Stimulated activated CD4-positive, alpha-beta T cell treated with anti-CD3 and anti-CD28 coated beads, Interleukin-4, amount 100 ng/mL, for 4 hours (primary cell): ENCODE measurements around the gene PDCD2.
"Not testable (repeated sequence)": the region's sequence is repeated elsewhere in the genome, so short reads cannot be mapped to it uniquely, and the experiment has no call there.

Experiments
- DNase-seq, 2 experiments: peaks; one replicate each; pipeline ENCODE4 v3.0.0-alpha.2; 2020

Gene PDCD2

DNA sequence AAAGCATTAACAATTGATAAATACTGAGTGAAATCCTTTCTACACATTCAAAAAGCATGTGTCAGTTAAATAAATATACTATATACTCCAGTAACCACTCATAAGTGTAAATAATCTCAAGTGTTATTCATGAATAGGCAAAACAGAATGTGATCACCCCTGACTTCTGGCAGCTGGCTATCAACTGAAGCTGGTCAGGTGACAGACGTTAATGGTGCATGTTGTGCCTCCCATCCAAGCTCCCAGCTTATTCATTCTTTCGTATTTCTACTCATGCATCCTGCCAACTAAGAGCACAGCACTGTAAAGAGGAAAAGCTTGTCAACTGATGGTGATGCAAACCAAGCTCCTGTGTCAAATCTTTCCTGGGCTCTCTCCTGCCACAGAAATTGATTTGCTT, 39.0 kb downstream of the PDCD2 start:
- no peak for DNase-seq

DNA sequence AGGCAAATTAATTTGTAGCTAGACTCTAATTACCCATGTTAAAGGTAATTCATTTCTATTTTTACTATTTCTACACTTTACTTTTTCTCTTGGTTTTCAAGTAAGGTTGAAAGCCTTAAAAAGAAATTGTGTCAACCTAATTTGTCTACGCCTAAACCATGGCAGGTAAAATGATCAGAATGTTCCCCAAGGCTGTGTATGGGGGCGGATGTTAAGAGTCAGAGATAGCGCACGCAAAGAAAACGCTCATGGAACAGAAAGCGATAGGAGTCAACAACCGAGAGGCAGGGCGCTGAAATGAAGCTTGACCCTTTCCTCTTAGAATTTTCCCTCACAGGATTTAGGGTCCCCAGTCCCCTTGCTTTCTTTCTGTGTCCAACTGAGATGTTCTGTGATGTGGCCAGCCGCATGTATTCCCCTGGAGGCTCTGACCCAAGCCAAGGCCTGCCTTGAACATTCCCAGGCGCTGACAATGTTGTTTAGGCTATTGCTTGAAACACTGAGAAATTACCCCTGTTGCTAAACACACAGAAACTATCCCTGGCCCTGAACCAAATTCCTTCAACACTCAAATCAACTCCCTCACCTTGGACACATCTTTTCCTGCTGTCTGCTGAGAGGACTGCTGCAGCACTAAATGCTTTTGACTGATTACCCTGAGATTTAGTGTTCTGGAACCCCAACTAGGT, 42.3 kb downstream of the PDCD2 start:
- no peak for DNase-seq

DNA sequence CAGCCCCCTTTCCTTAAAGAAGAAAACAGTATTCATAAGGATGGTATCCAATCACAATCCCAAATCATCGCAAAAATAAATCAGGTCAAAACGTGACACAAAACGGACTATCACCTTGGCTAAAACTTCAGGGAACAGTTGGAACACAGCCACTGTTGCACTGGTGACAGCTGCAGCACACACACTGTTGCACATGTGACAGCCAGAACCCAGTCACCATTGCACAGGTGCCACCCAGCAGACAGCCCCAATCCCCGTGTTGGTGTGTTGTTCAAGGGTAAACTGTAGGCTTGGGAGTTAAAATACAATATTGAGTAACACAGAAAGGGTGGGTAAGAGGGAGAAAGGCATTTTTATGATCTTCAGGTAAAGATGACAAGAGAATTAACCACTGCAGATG, 47.1 kb downstream of the PDCD2 start:
- no peak for DNase-seq

DNA sequence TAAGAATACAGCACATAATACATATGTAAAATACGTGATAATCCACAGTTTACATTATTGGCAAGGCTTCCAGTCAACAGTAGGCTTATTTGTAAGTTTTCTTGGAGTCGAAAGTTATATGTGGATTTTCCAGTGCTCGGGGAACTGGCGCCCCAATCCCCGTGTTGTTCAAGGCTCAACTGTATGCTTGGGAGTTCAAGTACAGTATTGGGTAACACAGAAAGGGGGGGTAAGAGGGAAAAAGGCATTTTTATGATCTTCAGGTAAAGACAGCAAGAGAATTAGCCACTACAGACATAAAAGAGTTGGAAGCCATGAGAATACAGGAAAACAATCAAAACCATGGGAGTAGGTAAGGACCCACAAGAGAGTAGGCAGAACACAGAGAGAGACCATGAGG, 47.8 kb downstream of the PDCD2 start:
- DNase-seq = no peak

DNA sequence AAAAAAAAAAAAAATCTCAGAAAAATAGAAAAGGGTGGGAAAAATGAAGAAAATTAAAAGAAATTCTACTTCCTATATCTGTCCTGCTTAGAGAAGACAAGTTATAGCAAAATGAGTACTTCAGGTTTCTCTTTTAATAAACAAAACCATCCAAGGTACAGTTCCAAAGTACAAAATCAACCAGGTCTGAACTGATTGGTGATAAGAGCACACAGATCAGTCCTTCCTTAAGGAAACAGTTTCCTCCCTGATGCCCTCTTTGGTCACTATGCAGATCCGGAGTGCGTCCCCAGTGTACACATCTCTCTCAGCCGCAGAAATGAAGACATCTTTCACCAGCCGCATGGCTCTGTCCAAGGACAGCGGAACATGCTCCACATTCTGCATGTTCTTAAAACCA, 49.4 kb downstream of the PDCD2 start:
- no peak for DNase-seq

DNA sequence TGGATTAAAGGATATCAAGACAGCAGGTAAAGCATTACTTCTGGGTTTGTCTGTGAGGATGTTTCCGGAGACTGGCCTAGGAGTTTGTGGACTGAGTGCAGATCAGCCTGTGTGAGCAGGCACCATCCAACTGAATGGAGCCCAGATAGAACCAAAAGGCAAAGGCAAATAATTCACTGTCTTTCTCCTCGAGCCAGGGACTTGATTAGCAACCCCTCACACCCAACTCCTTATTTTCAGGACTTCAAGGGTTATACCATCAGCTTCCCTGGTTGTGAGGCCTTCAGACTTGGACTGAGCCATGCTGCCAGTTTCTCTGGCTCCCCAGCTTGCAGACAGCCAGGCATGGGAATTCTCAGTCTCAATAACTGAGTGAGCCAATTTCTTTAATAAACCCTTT, 50.6 kb downstream of the PDCD2 start:
- no peak for DNase-seq

DNA sequence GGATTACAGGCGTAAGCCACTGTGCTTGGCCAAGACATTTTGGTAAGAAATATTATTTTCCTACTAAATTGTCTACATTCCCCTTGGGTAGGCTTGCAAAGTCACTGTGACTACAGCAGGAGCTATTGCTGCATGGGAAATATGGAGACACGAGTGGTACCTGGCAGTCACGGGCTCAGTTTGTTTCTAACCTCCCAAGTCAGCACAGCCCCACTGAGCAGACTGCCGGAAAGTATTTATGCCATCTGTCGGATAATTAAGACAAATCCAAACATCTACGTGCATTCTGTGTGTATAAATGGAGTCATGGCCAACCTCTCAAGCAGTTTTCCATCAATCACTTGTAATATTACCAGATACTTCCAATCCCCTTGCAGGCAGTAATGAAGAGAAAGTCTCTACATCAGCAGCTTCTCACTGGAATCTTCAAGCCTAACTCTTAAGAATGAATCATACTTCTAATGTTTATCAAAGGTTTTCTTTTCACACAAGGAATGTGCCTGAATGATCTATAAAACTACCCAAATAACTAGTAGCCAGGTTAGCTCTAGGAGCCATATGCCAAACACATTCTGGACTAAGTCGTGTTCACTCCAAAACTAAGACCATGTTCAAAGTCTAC, 51.5 kb downstream of the PDCD2 start:
- DNase-seq = no peak

DNA sequence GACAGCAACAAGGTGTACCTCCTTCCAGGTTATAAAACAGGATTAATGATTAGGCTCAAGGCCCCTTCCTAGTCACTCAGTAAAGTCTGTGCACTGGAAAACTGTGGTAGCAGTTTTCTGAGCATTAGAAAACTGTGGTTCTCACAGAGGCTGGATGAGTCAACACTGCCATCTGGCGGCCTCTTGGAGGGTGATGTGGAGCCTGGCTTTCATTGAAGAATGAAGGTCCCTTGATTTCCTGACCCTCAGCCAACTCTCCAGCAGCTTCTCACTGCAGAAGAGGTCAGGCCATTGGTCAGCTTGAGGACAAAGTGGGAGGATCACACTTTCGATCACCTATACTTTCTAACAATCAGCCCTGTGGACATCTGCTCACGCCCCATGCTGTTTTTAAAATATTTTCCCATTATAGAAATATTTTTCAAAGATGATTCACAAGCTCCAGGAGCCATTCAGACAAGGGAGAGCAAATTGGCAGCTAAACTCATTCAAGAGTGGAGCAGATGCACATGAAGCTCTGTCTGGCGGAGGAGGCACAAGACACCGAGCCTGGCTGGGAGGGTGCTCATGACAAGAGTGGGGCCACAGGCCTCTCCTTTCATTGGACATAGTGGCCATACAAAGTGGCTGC, 54.5 kb downstream of the PDCD2 start:
- DNase-seq = peak; percentile 53 to 58

DNA sequence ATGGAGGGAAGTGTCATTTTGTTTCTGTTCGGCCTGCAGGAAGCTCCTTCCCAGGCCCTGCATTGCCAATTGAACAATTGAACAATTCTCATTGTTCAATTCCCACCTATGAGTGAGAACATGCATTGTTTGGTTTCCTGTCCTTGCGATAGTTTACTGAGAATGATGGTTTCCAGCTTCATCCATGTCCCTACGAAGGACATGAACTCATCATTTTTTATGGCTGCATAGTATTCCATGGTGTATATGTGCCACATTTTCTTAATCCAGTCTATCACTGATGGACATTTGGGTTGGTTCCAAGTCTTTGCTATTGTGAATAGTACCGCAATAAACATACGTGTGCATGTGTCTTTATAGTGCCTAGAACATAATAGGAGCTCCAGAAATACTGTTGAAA, 56.4 kb downstream of the PDCD2 start:
- DNase-seq = not testable (repeated sequence)

DNA sequence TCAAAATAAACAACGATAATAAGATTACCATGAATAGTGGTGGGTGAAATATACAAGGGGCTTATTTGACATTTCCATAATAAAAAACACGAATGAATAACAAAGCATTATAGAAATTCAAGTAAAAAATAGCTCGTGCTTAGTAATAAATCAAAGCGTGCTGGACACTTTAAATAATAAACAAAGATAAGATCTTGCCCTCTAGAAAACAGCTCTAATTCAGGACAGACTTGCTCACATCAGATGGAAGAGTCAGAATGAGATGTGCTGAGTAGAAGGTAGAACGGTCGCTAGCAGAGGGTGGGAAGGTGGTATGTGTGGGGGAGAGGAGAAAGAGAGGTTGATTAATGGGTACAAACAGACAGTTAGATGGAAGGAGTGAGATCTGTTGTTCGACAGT, 58.6 kb downstream of the PDCD2 start:
- no peak for DNase-seq
